Lung (tissue), 12 donors: ENCODE data around the gene KRT7. TPM values are rescaled to one million over a fixed set of nuclear protein-coding genes. Genes with fewer than 3 reads are reported as not detected.

Source experiments
- ATAC-seq: fragments of 200-7000 bp; cut with Tn5 transposase; one replicate; pipeline ENCODE4 v1.9.1; 2020; ENCODE audit warnings: moderate number of reproducible peaks; ENCODE audit not compliant: insufficient read depth, low FRiP score
- DNase-seq, 3 donors: peaks; one replicate each; pipeline ENCODE4 v3.0.0-alpha.2; 2013 to 2017
- H3K27ac ChIP-seq, 2 donors: one replicate each; pipeline ENCODE4 v1.5.1; 2013; ENCODE audit warnings: mild to moderate bottlenecking in 2 of 2, moderate library complexity in 2 of 2, control low read depth in 1 of 2, inconsistent platforms in 1 of 2, low read depth in 1 of 2, low read length in 1 of 2
- H3K27me3 ChIP-seq, 3 donors: one replicate each; pipeline ENCODE4 v1.5.1; 2013; ENCODE audit warnings: low read length in 2 of 3; ENCODE audit not compliant: control insufficient read depth in 3 of 3, insufficient read depth in 3 of 3
- H3K36me3 ChIP-seq, 4 donors: one replicate each; pipeline ENCODE4 v1.5.1; 2013; ENCODE audit warnings: low read length in 4 of 4, mild to moderate bottlenecking in 1 of 4, moderate library complexity in 1 of 4; ENCODE audit not compliant: control insufficient read depth in 4 of 4, insufficient read depth in 4 of 4
- H3K4me1 ChIP-seq, 5 donors: one replicate each; pipeline ENCODE4 v1.5.1; 2013; ENCODE audit warnings: low read length in 5 of 5, mild to moderate bottlenecking in 2 of 5, moderate library complexity in 1 of 5; ENCODE audit not compliant: control insufficient read depth in 5 of 5, insufficient read depth in 5 of 5
- H3K4me3 ChIP-seq: one replicate; pipeline ENCODE4 v1.5.1; 2013; ENCODE audit warnings: mild to moderate bottlenecking, control low read depth, moderate library complexity
- H3K9ac ChIP-seq, 2 donors: one replicate each; pipeline ENCODE4 v1.5.1; 2013; ENCODE audit warnings: low read length in 2 of 2, control low read depth in 1 of 2; ENCODE audit not compliant: insufficient read depth in 1 of 2
- H3K9me3 ChIP-seq, 4 donors: one replicate each; pipeline ENCODE4 v1.5.1; 2013; ENCODE audit warnings: low read length in 3 of 4, mild to moderate bottlenecking in 1 of 4, moderate library complexity in 1 of 4; ENCODE audit not compliant: control insufficient read depth in 4 of 4, insufficient read depth in 3 of 4
- CTCF ChIP-seq: IDR thresholded peaks from 2 replicates; pipeline ENCODE4 v1.5.1; 2012; ENCODE audit warnings: mild to moderate bottlenecking; ENCODE audit errors: control extremely low read depth, extremely low read depth
- WGBS, 2 donors: extraction: QIAGEN DNeasy Blood & Tissue Kit; methylation state at CpG; one replicate each; pipeline ENCODE4 v1.1.7; 2013; 5-methylcytosine and 5-hydroxymethylcytosine counted together
- polyA plus RNA-seq, 2 donors: library from polyadenylated mRNA; stranded (reverse); fragments of 200-250 nt; gene quantifications; one replicate each; pipeline ENCODE4 v1.2.1, GENCODE V29; 2013
- total RNA-seq, 2 donors: library from RNA; depleted of rRNA in 1 of 2; stranded (reverse); fragments of >200 nt in 1 of 2; gene quantifications; one replicate each; pipeline ENCODE4 v1.2.1, GENCODE V29; 2014 to 2021
- donor health status: control.
- donor health status: control.
- donor health status: Bipolar disorder and iron deficiency.
- donor health status: healthy.
- donor health status: DM: yes; HTN: yes; CAD: no.

KRT7 gene
- total and polyA plus RNA-seq, 4 donors, result 33.6 to 1,415 (median 1,306) TPM

- Histone ChIP-seq H3K4me1 (peaks cover 0 to 6% (median 3%) of the 10 kb centered on the region in 5 donors), H3K27ac (no peak overlapping the region), H3K4me3 (no peak overlapping the region), H3K9ac (no peak overlapping the region), H3K36me3 (no peaks in the 10 kb centered on the region), H3K9me3 (peaks cover 0 to 4% (median 0%) of the 10 kb centered on the region in 4 donors), H3K27me3 (peaks cover 3 to 67% (median 66%) of the 10 kb centered on the region in 3 donors)
- DNase-seq, result peak in 1 of 3 donors; percentile 9
- no peak for TF ChIP-seq CTCF
- WGBS, 2 donors, result 41 to 71% methylated on average over 6 of the region's 6 CpGs
- no peak for ATAC-seq
These were observed 26.7 kb downstream of the KRT7 start for GRCh38 chr12:52259657-52260243.

- DNase-seq (no peak), ATAC-seq (no peak)
- H3K27ac ChIP-seq, result no peak overlapping the region
- H3K9ac ChIP-seq, result no peak overlapping the region
- peaks cover 3 to 60% (median 58%) of the 10 kb centered on the region in 3 donors for H3K27me3 ChIP-seq
- no peak for TF ChIP-seq CTCF
- peaks cover 0 to 4% (median 0%) of the 10 kb centered on the region in 4 donors for H3K9me3 ChIP-seq
- H3K4me1 ChIP-seq, result peaks cover 0 to 6% (median 3%) of the 10 kb centered on the region in 5 donors
- WGBS, 2 donors, result 28 to 59% methylated on average over 9 of the region's 9 CpGs
- no peak overlapping the region for H3K4me3 ChIP-seq
- H3K36me3 ChIP-seq, result no peaks in the 10 kb centered on the region
These were observed 27.5 kb downstream of the KRT7 start for GRCh38 chr12:52260361-52261207.

- peaks cover 0 to 4% (median 0%) of the 10 kb centered on the region in 4 donors for H3K9me3 ChIP-seq
- no peak overlapping the region for H3K9ac ChIP-seq
- H3K27ac ChIP-seq, result no peak overlapping the region
- DNase-seq (no peak), ATAC-seq (no peak)
- no peak for TF ChIP-seq CTCF
- H3K36me3 ChIP-seq, result no peaks in the 10 kb centered on the region
- no peak overlapping the region for H3K4me3 ChIP-seq
- peaks cover 0 to 6% (median 3%) of the 10 kb centered on the region in 5 donors for H3K4me1 ChIP-seq
- WGBS, 2 donors, result 77 to 78% methylated on average over 1 of the region's 1 CpG
- peaks cover 3 to 55% (median 52%) of the 10 kb centered on the region in 3 donors for H3K27me3 ChIP-seq
These were observed 28.1 kb downstream of the KRT7 start for GRCh38 chr12:52261208-52261484.
